RWPE1 (cell line): ENCODE results near the gene U2AF1L4.
"Not testable (repeated sequence)": the region's sequence is repeated elsewhere in the genome, so short reads cannot be mapped to it uniquely, and the experiment has no call there.

Experiments used
- CTCF ChIA-PET: fragments of 350-600 bp; sonication (Branson Sonifier 250); formaldehyde crosslinking; extraction: SDS; loops from one replicate; lab custom pipeline; 2021; lab: Yijun Ruan, JAX
- POLR2A ChIA-PET: fragments of 400-600 bp; formaldehyde crosslinking; extraction: SDS; loops from one replicate; lab custom pipeline; 2020; ENCODE audit warnings: antibody characterized with exemption; ENCODE audit not compliant: low non-redundant PET; lab: Yijun Ruan, JAX
- DNase-seq: peaks from one replicate; pipeline ENCODE4 v3.0.0; 2012; ENCODE audit warnings: low spot score
- H3K27ac ChIP-seq: fragments of 450-650 bp; 2 replicates; pipeline ENCODE4 v1.5.1; 2017
- TF ChIP-seq, protein P1 (sequence below): fragments of 450-650 bp; conservative IDR thresholded peaks from 2 replicates; pipeline ENCODE4 v1.5.1; 2017; ENCODE audit warnings: low read depth, mild to moderate bottlenecking

The U2AF1L4 gene

DNA sequence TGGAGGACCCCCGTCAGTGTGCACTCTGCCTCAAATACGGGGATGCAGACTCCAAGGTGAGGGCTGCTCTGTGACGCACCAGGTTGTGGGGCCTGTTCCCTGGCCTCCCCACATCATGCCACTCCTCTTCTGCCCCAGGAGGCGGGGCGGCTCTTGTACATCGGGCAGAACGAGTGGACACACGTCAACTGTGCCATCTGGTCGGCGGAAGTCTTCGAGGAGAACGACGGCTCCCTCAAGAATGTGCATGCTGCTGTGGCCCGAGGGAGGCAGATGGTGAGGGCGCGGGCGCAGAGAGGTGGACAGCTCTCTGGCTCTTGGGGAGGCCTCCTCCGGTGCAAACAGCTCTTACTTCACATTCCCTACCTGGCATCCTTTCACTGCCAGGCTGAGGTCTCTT lies 16.2 kb downstream of the U2AF1L4 start:
- ChIA-PET POLR2A (no interaction called here), CTCF (no interaction called here)
- TF ChIP-seq, protein P1, sequence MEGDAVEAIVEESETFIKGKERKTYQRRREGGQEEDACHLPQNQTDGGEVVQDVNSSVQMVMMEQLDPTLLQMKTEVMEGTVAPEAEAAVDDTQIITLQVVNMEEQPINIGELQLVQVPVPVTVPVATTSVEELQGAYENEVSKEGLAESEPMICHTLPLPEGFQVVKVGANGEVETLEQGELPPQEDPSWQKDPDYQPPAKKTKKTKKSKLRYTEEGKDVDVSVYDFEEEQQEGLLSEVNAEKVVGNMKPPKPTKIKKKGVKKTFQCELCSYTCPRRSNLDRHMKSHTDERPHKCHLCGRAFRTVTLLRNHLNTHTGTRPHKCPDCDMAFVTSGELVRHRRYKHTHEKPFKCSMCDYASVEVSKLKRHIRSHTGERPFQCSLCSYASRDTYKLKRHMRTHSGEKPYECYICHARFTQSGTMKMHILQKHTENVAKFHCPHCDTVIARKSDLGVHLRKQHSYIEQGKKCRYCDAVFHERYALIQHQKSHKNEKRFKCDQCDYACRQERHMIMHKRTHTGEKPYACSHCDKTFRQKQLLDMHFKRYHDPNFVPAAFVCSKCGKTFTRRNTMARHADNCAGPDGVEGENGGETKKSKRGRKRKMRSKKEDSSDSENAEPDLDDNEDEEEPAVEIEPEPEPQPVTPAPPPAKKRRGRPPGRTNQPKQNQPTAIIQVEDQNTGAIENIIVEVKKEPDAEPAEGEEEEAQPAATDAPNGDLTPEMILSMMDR = no peak
- no peak overlapping the region for H3K27ac ChIP-seq
- no peak for DNase-seq

DNA sequence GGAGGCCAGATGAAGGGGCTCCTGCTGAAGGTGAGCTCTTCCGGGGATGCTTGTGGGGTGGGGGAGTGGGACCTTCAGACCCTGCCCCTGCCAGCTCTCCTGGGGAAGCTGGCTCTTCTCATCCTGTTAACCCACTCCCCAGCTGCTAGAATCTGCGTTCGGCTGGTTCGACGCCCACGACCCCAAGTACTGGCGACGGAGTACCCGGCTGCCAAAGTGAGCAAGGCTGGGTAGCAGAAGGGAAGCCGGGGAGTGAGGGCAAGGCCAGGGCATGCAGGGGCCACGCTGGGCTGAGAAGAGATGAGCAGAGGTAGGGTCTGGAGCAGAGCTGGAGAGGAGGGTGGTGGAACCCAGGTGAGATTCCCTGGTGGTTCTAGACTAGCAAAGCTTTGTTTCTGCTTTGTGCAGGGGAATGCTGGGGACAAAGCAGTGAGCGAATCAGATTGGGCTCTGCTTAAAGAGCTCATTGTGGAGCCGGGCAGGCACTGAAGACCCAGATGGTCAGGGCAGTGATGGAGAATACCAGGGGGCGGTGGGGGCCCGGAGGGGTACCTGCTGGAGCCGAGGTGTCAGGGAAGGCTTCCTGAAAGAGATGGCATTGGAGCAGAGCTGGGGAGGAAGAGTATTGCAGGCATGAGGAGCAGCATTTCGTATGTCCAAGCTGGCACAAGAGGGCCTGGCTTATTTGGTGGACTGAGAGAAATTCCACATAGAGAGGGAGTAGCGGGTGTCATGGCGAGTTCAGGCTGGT lies 17.1 kb downstream of the U2AF1L4 start:
- POLR2A ChIA-PET = no interaction called here
- DNase-seq = no peak
- CTCF ChIA-PET = interaction anchor here (0.6 kb wide), 1 partner anchor 14 kb away, joined by 3 read pairs; no protein-coding TSS in a partner anchor
- TF ChIP-seq, protein P1 = no peak
- H3K27ac ChIP-seq = no peak overlapping the region

DNA sequence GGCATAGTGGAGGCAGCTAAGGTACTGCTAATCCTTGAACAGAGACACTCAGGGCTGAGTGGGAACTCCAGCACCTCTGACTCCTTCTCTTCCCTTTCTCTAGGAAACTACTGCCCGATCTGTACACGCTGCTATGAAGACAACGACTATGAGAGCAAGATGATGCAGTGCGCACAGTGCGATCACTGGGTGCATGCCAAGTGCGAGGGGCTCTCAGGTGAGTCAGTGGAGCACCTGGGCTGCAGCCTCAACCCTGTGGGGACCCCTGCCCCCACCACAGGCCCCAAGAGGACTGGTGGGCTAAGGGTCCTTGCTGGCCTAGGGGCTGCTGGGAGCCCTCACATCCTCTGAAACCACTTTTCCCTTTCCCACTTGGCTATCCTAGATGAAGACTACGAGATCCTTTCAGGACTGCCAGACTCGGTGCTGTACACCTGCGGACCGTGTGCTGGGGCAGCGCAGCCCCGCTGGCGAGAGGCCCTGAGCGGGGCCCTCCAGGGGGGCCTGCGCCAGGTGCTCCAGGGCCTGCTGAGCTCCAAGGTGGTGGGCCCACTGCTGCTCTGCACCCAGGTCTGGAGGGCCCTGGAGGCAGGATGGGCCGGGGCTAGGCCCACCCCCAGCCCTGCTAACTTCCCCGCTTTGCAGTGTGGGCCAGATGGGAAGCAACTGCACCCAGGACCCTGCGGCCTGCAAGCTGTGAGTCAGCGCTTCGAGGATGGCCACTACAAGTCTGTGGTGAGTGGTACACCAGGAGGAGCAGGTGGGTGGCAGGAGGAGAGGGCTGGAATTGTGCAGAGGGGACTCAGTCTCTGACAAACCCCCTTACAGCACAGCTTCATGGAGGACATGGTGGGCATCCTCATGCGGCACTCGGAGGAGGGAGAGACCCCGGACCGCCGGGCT lies 17.9 kb downstream of the U2AF1L4 start:
- ChIA-PET CTCF (interaction anchor here (0.6 kb wide), 1 partner anchor 15 kb away, joined by 3 read pairs; no protein-coding TSS in a partner anchor), POLR2A (no interaction called here)
- TF ChIP-seq, protein P1 = no peak
- H3K27ac ChIP-seq = no peak overlapping the region
- DNase-seq = no peak

DNA sequence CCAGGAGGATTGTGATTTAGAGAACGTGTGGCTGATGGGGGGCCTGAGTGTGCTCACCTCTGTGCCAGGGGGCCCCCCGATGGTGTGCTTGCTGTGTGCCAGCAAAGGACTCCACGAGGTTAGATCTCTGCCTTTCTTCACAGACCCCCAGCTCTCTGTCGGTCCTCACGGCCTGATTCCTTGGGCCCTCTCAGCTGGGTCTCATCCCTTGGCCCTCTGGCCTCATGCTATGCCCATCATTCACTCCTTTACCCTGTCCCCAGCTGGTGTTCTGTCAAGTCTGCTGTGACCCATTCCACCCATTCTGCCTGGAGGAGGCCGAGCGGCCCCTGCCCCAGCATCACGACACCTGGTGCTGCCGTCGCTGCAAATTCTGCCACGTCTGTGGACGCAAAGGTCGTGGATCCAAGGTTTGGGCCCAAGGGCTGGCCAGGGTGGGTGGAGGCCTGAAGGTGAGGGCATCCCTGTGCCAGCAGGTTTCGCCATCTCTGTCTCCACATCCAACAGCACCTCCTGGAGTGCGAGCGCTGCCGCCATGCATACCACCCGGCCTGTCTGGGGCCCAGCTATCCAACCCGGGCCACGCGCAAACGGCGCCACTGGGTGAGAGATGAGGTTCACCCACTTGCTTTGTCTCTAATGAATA lies 19.9 kb downstream of the U2AF1L4 start:
- ChIA-PET POLR2A (no interaction called here), CTCF (no interaction called here)
- DNase-seq = no peak
- H3K27ac ChIP-seq = no peak overlapping the region
- TF ChIP-seq, protein P1 = no peak

DNA sequence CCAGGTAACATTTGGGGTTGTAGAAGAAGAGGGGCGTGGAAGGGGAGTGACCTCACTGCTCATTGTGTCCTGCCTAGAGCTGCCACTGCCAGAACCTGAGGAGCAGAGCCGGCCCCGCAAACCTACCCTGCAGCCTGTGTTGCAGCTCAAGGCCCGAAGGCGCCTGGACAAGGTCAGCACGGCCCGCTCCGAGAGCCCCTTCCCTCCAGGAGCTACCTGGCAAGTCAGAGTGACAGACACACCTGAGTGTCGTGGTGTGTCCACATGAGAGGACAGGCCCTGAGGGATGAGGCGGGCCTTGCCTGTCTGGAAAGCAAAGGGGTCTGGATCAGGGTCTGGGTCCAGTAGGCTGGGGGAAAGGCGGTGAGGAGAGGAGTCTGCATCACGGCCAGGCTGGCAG lies 20.7 kb downstream of the U2AF1L4 start:
- no peak for DNase-seq

DNA sequence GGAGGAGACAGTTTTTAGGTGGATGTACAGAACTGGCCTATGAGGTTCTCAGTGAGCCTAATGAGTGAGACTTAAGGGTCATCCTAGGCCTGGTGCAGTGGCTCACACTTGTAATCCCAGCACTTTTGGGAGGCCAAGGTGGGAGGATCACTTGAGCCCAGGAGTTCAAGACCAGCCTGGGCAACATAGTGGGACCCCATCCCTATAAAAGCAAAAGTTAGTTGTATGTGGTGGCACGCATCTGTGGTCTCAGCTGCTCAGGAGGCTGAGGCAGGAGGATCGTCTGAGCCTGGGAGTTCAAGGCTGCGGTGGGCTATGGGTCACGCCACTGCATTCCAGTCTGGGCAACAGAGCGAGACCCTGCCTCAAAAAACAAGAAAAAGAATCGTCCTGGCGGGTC lies 21.1 kb downstream of the U2AF1L4 start:
- CTCF ChIA-PET, POLR2A ChIA-PET, H3K27ac ChIP-seq, DNase-seq: not testable (repeated sequence)

More for the DNA sequence above, 20.7 kb downstream of the U2AF1L4 start:
- no peak overlapping the region for H3K27ac ChIP-seq
- ChIA-PET POLR2A (no interaction called here), CTCF (no interaction called here)
- TF ChIP-seq, protein P1 = no peak
